HG03457 (cell line): ENCODE measurements around the gene THEMIS2.
"Not testable (repeated sequence)": the region's sequence is repeated elsewhere in the genome, so short reads cannot be mapped to it uniquely, and the experiment has no call there.

ENCODE experiments used
- ATAC-seq: cut with Tn5 transposase; IDR thresholded peaks from one replicate; pipeline ENCODE4 v1.9.1; 2021; ENCODE audit warnings: moderate number of reproducible peaks; ENCODE audit not compliant: unreplicated experiment

Gene THEMIS2

GRCh38 chr1:27862671-27863537 is 9.4 kb upstream of the THEMIS2 start:
- ATAC-seq = no peak

- ATAC-seq = no peak
Observed at GRCh38 chr1:27863538-27863915, 8.8 kb upstream of the THEMIS2 start.

GRCh38 chr1:27864264-27864895 is 8.0 kb upstream of the THEMIS2 start:
- ATAC-seq = no peak

GRCh38 chr1:27865821-27866220 is 6.5 kb upstream of the THEMIS2 start:
- no peak for ATAC-seq

- ATAC-seq = no peak
Observed at GRCh38 chr1:27868556-27868931, 3.8 kb upstream of the THEMIS2 start.

- ATAC-seq = no peak
Observed at GRCh38 chr1:27868932-27869718, 3.2 kb upstream of the THEMIS2 start.

GRCh38 chr1:27869719-27870085 is 2.6 kb upstream of the THEMIS2 start:
- ATAC-seq = no peak

- ATAC-seq = not testable (repeated sequence)
Observed at GRCh38 chr1:27871076-27871475, 1.3 kb upstream of the THEMIS2 start.

- no peak for ATAC-seq
Observed at GRCh38 chr1:27872802-27873551, 633 bp downstream of the THEMIS2 start.

GRCh38 chr1:27873671-27874384 is 1.5 kb downstream of the THEMIS2 start:
- no peak for ATAC-seq

- no peak for ATAC-seq
Observed at GRCh38 chr1:27876341-27877114, 4.2 kb downstream of the THEMIS2 start.

GRCh38 chr1:27877115-27877416 is 4.7 kb downstream of the THEMIS2 start:
- no peak for ATAC-seq

GRCh38 chr1:27878039-27878438 is 5.7 kb downstream of the THEMIS2 start:
- no peak for ATAC-seq

GRCh38 chr1:27878787-27879335 is 6.5 kb downstream of the THEMIS2 start:
- no peak for ATAC-seq

GRCh38 chr1:27879374-27880082 is 7.2 kb downstream of the THEMIS2 start:
- no peak for ATAC-seq

- no peak for ATAC-seq
Observed at GRCh38 chr1:27882543-27882903, 10.2 kb downstream of the THEMIS2 start.

GRCh38 chr1:27883536-27883935 is 11.2 kb downstream of the THEMIS2 start:
- no peak for ATAC-seq

- no peak for ATAC-seq
Observed at GRCh38 chr1:27884006-27884954, 11.9 kb downstream of the THEMIS2 start.
